ENCODE measurements around the gene CXCR3. TPM values are rescaled to one million over a fixed set of nuclear protein-coding genes. Genes with fewer than 3 reads are reported as not detected.

CXCR3 gene
- total and polyA plus RNA-seq, 10 of the 15 experiments (the other 5 are each of a cell fraction or from before 2014, with no cell fraction given): 1.4 to 48.2 (median 15.7) TPM

DNA sequence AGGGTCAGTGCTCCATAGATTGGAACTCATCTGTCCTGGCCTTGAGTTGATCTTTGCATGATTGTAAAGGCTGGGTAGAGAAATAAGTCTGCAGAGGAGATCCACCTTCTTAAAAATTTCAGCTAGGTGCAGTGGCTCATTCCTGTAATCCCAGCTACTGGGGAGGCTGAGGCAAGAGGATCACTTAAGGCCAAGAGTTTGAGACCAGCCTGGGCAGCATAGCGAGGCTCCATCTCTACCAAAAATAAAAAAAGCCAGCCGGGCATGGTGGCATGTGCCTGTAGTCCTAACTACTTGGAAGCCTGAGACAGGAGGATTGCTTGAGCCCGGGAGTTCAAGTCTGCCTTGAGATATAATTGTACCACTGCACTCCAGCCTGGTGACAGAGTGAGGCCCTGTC lies 476 bp upstream of the CXCR3 start:
- TF ChIP-seq POLR2AphosphoS5 (IDR thresholded peaks at IDR 0.05; ENCODE audit: low read length) (0 out of 2 replicates have a peak, but pooled peaks have one; percentile 8), SMARCA5 (IDR thresholded peaks at IDR 0.05) (peak; percentile 68), BHLHE40 (IDR thresholded peaks at IDR 0.05; ENCODE audit: borderline replicate concordance in 1 of 2, low read depth in 2 of 2, low read length in 1 of 2) (no peak)
- TF ChIP-seq, protein P1, sequence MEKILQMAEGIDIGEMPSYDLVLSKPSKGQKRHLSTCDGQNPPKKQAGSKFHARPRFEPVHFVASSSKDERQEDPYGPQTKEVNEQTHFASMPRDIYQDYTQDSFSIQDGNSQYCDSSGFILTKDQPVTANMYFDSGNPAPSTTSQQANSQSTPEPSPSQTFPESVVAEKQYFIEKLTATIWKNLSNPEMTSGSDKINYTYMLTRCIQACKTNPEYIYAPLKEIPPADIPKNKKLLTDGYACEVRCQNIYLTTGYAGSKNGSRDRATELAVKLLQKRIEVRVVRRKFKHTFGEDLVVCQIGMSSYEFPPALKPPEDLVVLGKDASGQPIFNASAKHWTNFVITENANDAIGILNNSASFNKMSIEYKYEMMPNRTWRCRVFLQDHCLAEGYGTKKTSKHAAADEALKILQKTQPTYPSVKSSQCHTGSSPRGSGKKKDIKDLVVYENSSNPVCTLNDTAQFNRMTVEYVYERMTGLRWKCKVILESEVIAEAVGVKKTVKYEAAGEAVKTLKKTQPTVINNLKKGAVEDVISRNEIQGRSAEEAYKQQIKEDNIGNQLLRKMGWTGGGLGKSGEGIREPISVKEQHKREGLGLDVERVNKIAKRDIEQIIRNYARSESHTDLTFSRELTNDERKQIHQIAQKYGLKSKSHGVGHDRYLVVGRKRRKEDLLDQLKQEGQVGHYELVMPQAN (conservative IDR thresholded peaks at IDR 0.05): 0 out of 2 replicates have a peak, but pooled peaks have one; percentile 1
- TF ChIP-seq, protein P2, sequence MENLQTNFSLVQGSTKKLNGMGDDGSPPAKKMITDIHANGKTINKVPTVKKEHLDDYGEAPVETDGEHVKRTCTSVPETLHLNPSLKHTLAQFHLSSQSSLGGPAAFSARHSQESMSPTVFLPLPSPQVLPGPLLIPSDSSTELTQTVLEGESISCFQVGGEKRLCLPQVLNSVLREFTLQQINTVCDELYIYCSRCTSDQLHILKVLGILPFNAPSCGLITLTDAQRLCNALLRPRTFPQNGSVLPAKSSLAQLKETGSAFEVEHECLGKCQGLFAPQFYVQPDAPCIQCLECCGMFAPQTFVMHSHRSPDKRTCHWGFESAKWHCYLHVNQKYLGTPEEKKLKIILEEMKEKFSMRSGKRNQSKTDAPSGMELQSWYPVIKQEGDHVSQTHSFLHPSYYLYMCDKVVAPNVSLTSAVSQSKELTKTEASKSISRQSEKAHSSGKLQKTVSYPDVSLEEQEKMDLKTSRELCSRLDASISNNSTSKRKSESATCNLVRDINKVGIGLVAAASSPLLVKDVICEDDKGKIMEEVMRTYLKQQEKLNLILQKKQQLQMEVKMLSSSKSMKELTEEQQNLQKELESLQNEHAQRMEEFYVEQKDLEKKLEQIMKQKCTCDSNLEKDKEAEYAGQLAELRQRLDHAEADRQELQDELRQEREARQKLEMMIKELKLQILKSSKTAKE (IDR thresholded peaks at IDR 0.05; ENCODE audit: low read depth, poor library complexity, severe bottlenecking): no peak
- Histone ChIP-seq H3K4me3 (no peak overlapping the region; the same call in 1 of the 2 replicates), H3K27ac (ENCODE audit: control insufficient read depth, insufficient read depth) (peak overlapping the region; percentile 90), H2AFZ (ENCODE audit: control insufficient read depth, low read depth, low read length) (no peak overlapping the region), H3K4me1 (ENCODE audit: control insufficient read depth, insufficient read depth, low read length) (peaks cover 44% of the 10 kb centered on the region), H3K79me2 (ENCODE audit: control insufficient read depth, insufficient read depth, low read length) (peaks cover 22% of the 10 kb centered on the region), H3K9me3 (replicated peaks; ENCODE audit: control insufficient read depth, insufficient read depth, low read length) (no peaks in the 10 kb centered on the region; the same call in 1 of the 3 replicates), H3K9ac (ENCODE audit: control insufficient read depth, insufficient read depth, low read length) (peak overlapping the region; percentile 65), H3K4me2 (ENCODE audit: control insufficient read depth, insufficient read depth) (peak overlapping the region; percentile 80), H3K36me3 (ENCODE audit: control insufficient read depth in 2 of 2, insufficient read depth in 2 of 2, low read length in 1 of 2) (peaks cover 0 to 3% of the 10 kb centered on the region in 2 experiments; a peak in 2 of 4 replicates), H4K20me1 (ENCODE audit: control insufficient read depth, insufficient read depth) (no peaks in the 10 kb centered on the region), H3K27me3 (replicated peaks in 1 of 2; ENCODE audit: control insufficient read depth in 2 of 2, insufficient read depth in 2 of 2, low read length in 1 of 2) (no peaks in the 10 kb centered on the region)
- FAIRE-seq (no peak), ATAC-seq (no peak), DNase-seq (ENCODE audit: low read depth, low spot score) (no peak)
- in situ Hi-C loops (cut with MboI): loop anchor here (5.0 kb wide), 1 partner anchor 34 kb away; no protein-coding TSS in a partner anchor
- intact Hi-C loops (cut with micrococcal nuclease; ENCODE audit: unreplicated experiment): loop anchor here (1.0 to 5.0 kb wide), 3 partner anchors 15 to 76 kb away; no protein-coding TSS in a partner anchor
- TSS peak; percentile 78 for BruUV-seq (replicated peaks)
- SMC1A ChIA-PET (ENCODE audit: uncharacterized antibody, unreplicated experiment): interaction anchor here (0.6 to 9.3 kb wide), 11 partner anchors 11 to 104 kb away, joined by 3 to 119 read pairs (median 4); partner anchors contain the start of gene OGT
- WGBS (ENCODE audit: insufficient coverage, insufficient replicate concordance, low lambda C conversion rate, missing lambda C conversion rate): 84% methylated on average over 3 of the region's 3 CpGs
- POLR2A ChIA-PET: interaction anchor here (1.5 to 2.4 kb wide), 4 partner anchors 11 to 85 kb away, joined by 4 to 10 read pairs (median 8); no protein-coding TSS in a partner anchor
- CTCF ChIA-PET: interaction anchor here (0.7 to 3.4 kb wide), 10 partner anchors 8 to 106 kb away, joined by 3 to 24 read pairs (median 4); no protein-coding TSS in a partner anchor
- RAD21 ChIA-PET (ENCODE audit: unreplicated experiment): interaction anchor here (0.6 to 3.8 kb wide), 11 partner anchors 15 to 88 kb away, joined by 3 to 24 read pairs (median 9); no protein-coding TSS in a partner anchor
